ENCODE results near the gene CCL8.

DNA sequence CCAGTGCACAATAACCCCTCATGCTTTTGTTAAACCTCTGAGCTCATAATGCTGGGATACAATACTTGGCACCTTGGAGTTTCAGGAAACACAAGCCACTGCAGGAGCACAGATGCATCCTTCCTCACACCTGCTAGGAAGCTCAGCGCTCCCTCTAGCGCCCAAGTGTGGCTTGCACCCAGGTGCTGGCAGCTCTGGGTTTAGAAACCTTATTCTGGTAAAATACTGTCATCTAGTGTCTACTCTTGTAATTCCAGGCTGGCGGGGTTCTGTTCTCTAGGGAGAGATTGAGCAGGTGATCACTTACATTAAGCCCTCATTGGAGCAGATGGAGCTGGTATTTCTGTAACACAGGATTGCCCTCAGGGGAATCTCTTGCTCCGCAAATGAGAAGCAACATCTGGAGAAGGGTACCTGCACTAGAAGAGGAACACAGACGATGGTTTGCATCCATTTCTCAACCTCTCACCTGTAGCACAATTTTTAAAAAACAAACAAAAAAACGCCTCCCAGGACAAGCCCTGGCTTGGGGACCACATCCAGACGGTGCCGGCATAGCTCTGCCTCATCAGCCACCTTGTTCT lies 42.3 kb downstream of the CCL8 start:
- TF ChIP-seq, protein P1, sequence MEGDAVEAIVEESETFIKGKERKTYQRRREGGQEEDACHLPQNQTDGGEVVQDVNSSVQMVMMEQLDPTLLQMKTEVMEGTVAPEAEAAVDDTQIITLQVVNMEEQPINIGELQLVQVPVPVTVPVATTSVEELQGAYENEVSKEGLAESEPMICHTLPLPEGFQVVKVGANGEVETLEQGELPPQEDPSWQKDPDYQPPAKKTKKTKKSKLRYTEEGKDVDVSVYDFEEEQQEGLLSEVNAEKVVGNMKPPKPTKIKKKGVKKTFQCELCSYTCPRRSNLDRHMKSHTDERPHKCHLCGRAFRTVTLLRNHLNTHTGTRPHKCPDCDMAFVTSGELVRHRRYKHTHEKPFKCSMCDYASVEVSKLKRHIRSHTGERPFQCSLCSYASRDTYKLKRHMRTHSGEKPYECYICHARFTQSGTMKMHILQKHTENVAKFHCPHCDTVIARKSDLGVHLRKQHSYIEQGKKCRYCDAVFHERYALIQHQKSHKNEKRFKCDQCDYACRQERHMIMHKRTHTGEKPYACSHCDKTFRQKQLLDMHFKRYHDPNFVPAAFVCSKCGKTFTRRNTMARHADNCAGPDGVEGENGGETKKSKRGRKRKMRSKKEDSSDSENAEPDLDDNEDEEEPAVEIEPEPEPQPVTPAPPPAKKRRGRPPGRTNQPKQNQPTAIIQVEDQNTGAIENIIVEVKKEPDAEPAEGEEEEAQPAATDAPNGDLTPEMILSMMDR (IDR thresholded peaks at IDR 0.05; ENCODE audit: borderline replicate concordance, extremely low read depth, low read length, poor library complexity, severe bottlenecking) = peak; percentile 100
- no peak for TF ChIP-seq EZH2 (IDR thresholded peaks at IDR 0.05; ENCODE audit: borderline replicate concordance, low read depth, low read length, severe bottlenecking)

Data from DND-41 (cell line).